ENCODE data around the gene DDR1.

- TF ChIP-seq ZBTB21 (CRISPR knock-in tag; IDR thresholded peaks at IDR 0.05; ENCODE audit: borderline replicate concordance) (no peak), ZNF219 (CRISPR knock-in tag; IDR thresholded peaks at IDR 0.05; ENCODE audit: borderline replicate concordance) (no peak)
Observed at GRCh38 chr6:30944051-30944450, 59.7 kb downstream of the DDR1 start.
